H1 (cell line): ENCODE data around the gene RBP7. TPM values are rescaled to one million over a fixed set of nuclear protein-coding genes. Genes with fewer than 3 reads are reported as not detected.

ENCODE experiments used
- KDM1A ChIP-seq: fragments of 200-600, 300-600 bp; sonication (generic); IDR thresholded peaks from 2 replicates; pipeline ENCODE4 v1.7.1; 2016; ENCODE audit warnings: mild to moderate bottlenecking, low read length, borderline replicate concordance
- NRF1 ChIP-seq: IDR thresholded peaks from 2 replicates; pipeline ENCODE4 v1.6.1; 2011; ENCODE audit warnings: mild to moderate bottlenecking, low read depth, low read length, improper control_type of control experiment
- RFX5 ChIP-seq: IDR thresholded peaks from 2 replicates; pipeline ENCODE4 v1.6.1; 2011; ENCODE audit warnings: low read depth, low read length, improper control_type of control experiment, borderline replicate concordance
- RXRA ChIP-seq: IDR thresholded peaks from 2 replicates; pipeline ENCODE4 v1.6.1; 2011; ENCODE audit warnings: low read depth, mild to moderate bottlenecking, low read length, moderate library complexity; ENCODE audit not compliant: insufficient read depth
- polyA plus RNA-seq, 7 experiments: library from polyadenylated mRNA; depleted of rRNA in 3 of 7; stranded (reverse) in 5 of 7; unstranded in 2 of 7; fragments of >200 nt in 5 of 7; fragments of 200-250 nt in 2 of 7; gene quantifications; 1 replicate in 5 of 7; 2 replicates in 1 of 7; 4 replicates in 1 of 7; pipeline versions ENCODE4 v1.2.1 to v1.2.3, GENCODE V29; 2011 to 2013; ENCODE audit warnings: missing spikeins in 2 of 7, mixed read lengths in 2 of 7
- total RNA-seq: library from RNA; stranded (reverse); fragmentation: NEBNext Ultra II Directional; extraction: Animal tissue kit (Norgen Biotek cat#: 25700); gene quantifications from 2 replicates; pipeline ENCODE4 v1.2.1, GENCODE V29; 2021
- TF ChIP-seq, protein P1 (sequence below): fragments of 300-600 bp; sonication (generic); IDR thresholded peaks from 2 replicates; pipeline ENCODE4 v1.7.1; 2012; ENCODE audit warnings: low read length, moderate library complexity, mild to moderate bottlenecking, inconsistent platforms; ENCODE audit not compliant: insufficient replicate concordance

The RBP7 gene
- total and polyA plus RNA-seq, 2 of the 8 experiments (the other 6 are each of a cell fraction or from before 2014, with no cell fraction given), result 5.7 to 7.2 TPM

DNA sequence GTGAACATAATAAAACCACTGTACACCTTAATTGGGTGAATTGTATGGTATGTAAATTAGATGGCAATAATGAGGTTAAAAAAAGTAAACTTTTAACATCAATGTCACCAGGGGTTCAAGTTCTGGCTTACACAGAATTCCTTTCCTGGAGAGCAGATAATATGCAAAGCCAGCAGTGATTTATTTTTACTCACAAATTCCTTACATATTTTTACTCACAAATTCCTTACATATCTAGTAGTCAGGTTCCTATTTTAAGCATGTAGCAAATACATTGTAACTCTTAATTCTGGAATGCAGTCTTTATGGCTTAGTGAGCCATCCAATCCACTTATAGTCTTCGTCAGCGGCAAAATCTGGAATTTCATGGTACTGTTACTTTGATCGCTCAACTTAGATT, 34.4 kb downstream of the RBP7 start (continued):
- TF ChIP-seq, protein P1, sequence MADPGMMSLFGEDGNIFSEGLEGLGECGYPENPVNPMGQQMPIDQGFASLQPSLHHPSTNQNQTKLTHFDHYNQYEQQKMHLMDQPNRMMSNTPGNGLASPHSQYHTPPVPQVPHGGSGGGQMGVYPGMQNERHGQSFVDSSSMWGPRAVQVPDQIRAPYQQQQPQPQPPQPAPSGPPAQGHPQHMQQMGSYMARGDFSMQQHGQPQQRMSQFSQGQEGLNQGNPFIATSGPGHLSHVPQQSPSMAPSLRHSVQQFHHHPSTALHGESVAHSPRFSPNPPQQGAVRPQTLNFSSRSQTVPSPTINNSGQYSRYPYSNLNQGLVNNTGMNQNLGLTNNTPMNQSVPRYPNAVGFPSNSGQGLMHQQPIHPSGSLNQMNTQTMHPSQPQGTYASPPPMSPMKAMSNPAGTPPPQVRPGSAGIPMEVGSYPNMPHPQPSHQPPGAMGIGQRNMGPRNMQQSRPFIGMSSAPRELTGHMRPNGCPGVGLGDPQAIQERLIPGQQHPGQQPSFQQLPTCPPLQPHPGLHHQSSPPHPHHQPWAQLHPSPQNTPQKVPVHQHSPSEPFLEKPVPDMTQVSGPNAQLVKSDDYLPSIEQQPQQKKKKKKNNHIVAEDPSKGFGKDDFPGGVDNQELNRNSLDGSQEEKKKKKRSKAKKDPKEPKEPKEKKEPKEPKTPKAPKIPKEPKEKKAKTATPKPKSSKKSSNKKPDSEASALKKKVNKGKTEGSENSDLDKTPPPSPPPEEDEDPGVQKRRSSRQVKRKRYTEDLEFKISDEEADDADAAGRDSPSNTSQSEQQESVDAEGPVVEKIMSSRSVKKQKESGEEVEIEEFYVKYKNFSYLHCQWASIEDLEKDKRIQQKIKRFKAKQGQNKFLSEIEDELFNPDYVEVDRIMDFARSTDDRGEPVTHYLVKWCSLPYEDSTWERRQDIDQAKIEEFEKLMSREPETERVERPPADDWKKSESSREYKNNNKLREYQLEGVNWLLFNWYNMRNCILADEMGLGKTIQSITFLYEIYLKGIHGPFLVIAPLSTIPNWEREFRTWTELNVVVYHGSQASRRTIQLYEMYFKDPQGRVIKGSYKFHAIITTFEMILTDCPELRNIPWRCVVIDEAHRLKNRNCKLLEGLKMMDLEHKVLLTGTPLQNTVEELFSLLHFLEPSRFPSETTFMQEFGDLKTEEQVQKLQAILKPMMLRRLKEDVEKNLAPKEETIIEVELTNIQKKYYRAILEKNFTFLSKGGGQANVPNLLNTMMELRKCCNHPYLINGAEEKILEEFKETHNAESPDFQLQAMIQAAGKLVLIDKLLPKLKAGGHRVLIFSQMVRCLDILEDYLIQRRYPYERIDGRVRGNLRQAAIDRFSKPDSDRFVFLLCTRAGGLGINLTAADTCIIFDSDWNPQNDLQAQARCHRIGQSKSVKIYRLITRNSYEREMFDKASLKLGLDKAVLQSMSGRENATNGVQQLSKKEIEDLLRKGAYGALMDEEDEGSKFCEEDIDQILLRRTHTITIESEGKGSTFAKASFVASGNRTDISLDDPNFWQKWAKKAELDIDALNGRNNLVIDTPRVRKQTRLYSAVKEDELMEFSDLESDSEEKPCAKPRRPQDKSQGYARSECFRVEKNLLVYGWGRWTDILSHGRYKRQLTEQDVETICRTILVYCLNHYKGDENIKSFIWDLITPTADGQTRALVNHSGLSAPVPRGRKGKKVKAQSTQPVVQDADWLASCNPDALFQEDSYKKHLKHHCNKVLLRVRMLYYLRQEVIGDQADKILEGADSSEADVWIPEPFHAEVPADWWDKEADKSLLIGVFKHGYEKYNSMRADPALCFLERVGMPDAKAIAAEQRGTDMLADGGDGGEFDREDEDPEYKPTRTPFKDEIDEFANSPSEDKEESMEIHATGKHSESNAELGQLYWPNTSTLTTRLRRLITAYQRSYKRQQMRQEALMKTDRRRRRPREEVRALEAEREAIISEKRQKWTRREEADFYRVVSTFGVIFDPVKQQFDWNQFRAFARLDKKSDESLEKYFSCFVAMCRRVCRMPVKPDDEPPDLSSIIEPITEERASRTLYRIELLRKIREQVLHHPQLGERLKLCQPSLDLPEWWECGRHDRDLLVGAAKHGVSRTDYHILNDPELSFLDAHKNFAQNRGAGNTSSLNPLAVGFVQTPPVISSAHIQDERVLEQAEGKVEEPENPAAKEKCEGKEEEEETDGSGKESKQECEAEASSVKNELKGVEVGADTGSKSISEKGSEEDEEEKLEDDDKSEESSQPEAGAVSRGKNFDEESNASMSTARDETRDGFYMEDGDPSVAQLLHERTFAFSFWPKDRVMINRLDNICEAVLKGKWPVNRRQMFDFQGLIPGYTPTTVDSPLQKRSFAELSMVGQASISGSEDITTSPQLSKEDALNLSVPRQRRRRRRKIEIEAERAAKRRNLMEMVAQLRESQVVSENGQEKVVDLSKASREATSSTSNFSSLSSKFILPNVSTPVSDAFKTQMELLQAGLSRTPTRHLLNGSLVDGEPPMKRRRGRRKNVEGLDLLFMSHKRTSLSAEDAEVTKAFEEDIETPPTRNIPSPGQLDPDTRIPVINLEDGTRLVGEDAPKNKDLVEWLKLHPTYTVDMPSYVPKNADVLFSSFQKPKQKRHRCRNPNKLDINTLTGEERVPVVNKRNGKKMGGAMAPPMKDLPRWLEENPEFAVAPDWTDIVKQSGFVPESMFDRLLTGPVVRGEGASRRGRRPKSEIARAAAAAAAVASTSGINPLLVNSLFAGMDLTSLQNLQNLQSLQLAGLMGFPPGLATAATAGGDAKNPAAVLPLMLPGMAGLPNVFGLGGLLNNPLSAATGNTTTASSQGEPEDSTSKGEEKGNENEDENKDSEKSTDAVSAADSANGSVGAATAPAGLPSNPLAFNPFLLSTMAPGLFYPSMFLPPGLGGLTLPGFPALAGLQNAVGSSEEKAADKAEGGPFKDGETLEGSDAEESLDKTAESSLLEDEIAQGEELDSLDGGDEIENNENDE, result no peak
- TF ChIP-seq RFX5 (no peak), RXRA (no peak), NRF1 (no peak), KDM1A (no peak)
